GM06990 (cell line): Measurements from ENCODE around the gene KRTAP26-1.

Source experiments
- DNase-seq: peaks from one replicate; pipeline ENCODE4 v3.0.0-alpha.2; 2011; ENCODE audit not compliant: insufficient read length; ENCODE audit errors: extremely low read depth
- H3K27me3 ChIP-seq: replicated peaks from 2 replicates; pipeline ENCODE4 v1.6.0; 2011; ENCODE audit warnings: low read length; ENCODE audit not compliant: control insufficient read depth, insufficient read depth
- H3K36me3 ChIP-seq: 2 replicates; pipeline ENCODE4 v1.5.1; 2011; ENCODE audit warnings: low read length; ENCODE audit not compliant: control insufficient read depth, insufficient read depth
- H3K4me3 ChIP-seq: replicated peaks from 2 replicates; pipeline ENCODE4 v1.5.1; 2011; ENCODE audit warnings: low read depth, mild to moderate bottlenecking, control low read depth, low read length
- TF ChIP-seq, protein P1 (sequence below): IDR thresholded peaks from 2 replicates; pipeline ENCODE4 v1.5.1; 2011; ENCODE audit warnings: low read length, control low read depth, mild to moderate bottlenecking, inconsistent platforms; ENCODE audit not compliant: insufficient read depth, poor library complexity, severe bottlenecking

The KRTAP26-1 gene

DNA sequence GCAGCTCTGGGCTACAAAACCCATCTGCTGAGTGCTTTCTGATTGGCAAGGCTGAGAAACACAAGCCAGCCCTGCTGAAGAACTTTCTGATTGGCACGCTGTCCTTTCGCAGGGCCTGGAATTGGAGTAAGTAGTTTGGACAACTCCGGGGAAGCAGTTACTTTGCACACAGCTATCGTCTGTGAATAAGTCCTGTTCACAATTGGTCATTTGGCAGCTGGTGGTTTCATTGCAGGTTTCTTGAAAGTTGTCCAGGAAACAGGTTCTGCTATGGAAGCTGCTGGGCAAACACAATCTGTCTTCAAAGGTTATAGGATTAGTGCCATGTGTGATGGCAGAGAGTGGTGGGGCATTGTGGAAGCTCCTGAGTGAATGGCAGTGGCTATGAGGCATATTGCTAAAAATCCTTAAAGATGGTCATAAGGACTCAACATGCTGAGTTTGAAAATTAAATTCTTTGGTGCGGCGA, 17.2 kb upstream of the KRTAP26-1 start, which contains the start of gene KRTAP27-1:
Gene KRTAP27-1 (minus strand): TSS at position 419 of the 469 bp plus-strand sequence. CDS start 26 bp downstream, at position 393.
- TF ChIP-seq, protein P1, sequence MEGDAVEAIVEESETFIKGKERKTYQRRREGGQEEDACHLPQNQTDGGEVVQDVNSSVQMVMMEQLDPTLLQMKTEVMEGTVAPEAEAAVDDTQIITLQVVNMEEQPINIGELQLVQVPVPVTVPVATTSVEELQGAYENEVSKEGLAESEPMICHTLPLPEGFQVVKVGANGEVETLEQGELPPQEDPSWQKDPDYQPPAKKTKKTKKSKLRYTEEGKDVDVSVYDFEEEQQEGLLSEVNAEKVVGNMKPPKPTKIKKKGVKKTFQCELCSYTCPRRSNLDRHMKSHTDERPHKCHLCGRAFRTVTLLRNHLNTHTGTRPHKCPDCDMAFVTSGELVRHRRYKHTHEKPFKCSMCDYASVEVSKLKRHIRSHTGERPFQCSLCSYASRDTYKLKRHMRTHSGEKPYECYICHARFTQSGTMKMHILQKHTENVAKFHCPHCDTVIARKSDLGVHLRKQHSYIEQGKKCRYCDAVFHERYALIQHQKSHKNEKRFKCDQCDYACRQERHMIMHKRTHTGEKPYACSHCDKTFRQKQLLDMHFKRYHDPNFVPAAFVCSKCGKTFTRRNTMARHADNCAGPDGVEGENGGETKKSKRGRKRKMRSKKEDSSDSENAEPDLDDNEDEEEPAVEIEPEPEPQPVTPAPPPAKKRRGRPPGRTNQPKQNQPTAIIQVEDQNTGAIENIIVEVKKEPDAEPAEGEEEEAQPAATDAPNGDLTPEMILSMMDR = no peak
- Histone ChIP-seq H3K36me3 (no peaks in the 10 kb centered on the region), H3K4me3 (no peak within 1 kb of the TSS), H3K27me3 (no peaks in the 10 kb centered on the region)
- DNase-seq = no peak

DNA sequence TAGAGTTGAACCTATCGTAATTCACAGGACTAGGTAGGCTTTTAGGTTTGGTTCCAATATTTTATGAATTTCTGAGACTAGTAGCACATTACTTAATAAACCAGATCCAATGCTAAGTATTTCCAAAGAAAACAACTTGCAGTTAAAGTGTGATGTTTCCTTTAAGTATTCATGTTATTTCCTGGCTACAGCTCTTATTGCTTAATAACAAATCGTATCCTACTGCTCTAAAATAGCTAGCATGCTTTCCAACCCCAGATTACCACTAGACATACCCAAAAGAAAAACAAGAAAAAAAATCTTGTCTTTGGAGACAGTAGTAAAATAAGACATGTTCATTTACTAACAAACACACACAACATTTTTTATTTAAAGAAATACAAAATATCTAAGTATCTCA, 16.5 kb upstream of the KRTAP26-1 start:
- TF ChIP-seq, protein P1 = no peak
- H3K27me3 ChIP-seq = no peaks in the 10 kb centered on the region
- no peak overlapping the region for H3K4me3 ChIP-seq
- H3K36me3 ChIP-seq = no peaks in the 10 kb centered on the region
- DNase-seq = no peak

GRCh38 chr21:30333736-30334135, 13.6 kb upstream of the KRTAP26-1 start:
- Histone ChIP-seq H3K27me3 (no peaks in the 10 kb centered on the region), H3K4me3 (no peak overlapping the region), H3K36me3 (no peaks in the 10 kb centered on the region)
- TF ChIP-seq, protein P1 = no peak
- DNase-seq = no peak

DNA sequence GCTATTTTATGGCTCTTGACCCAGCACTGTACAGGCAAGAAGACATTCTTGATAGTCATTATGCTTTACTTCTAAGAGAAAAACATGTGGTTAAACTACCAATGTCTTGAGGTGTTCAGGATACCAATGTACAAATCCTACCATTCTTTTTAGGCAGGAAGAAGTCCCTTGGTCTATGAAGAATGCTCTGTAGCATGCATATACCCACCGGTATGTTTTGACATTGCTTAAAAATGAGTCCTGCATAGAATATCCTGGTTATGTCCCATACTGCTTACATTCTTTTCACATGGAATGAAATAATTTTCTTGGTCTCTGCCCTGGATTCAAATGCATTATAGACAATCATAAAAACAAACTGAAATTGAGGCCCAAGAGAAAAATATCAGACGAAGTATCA, 12.6 kb upstream of the KRTAP26-1 start:
- Histone ChIP-seq H3K27me3 (no peaks in the 10 kb centered on the region), H3K36me3 (no peaks in the 10 kb centered on the region), H3K4me3 (no peak overlapping the region)
- no peak for DNase-seq
- TF ChIP-seq, protein P1 = no peak

DNA sequence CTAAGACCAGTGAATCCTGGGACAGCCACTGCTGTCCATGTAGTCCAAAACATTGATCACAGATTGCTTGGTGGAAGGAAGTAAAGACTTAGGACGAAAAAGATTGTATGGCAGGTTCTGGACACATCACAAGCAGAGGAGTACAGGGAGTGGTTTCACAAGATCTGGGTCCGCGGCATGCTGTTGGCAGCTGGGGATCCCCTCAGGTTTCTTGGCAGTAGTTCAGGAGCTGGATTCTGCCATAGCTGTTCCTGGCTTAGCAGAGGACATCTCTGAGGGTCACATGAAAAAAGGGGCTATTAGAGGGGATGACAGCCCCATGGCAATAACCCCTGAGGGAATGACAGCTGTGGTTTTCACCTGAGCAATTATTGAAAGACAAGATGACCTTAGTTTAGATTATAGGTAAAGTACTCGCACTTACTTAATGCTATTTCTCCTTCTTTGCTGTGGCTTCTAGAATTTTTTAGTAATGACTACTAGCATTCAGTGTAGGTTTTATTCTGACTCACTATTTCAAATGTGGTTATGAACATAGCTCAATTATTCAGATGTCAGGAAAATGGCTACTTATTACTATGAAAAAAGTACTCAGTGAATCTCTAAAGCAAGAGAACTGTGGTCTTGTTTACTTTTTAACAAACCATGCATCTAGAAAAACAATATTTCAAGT, 9.2 kb upstream of the KRTAP26-1 start:
- TF ChIP-seq, protein P1 = no peak
- Histone ChIP-seq H3K36me3 (no peaks in the 10 kb centered on the region), H3K4me3 (no peak overlapping the region), H3K27me3 (no peaks in the 10 kb centered on the region)
- no peak for DNase-seq
